Measurements from ENCODE around the gene FECH. TPM values are rescaled to one million over a fixed set of nuclear protein-coding genes. Genes with fewer than 3 reads are reported as not detected.

FECH gene
- total RNA-seq, 2 donors from 2014 or later: 34.4 to 39.6 TPM

GRCh38 chr18:57542812-57543427 lies 43.6 kb downstream of the FECH start:
- Histone ChIP-seq H3K27me3 (replicated peaks; ENCODE audit: insufficient read depth) (no peaks in the 10 kb centered on the region), H3K27ac (no peak overlapping the region)

DNA sequence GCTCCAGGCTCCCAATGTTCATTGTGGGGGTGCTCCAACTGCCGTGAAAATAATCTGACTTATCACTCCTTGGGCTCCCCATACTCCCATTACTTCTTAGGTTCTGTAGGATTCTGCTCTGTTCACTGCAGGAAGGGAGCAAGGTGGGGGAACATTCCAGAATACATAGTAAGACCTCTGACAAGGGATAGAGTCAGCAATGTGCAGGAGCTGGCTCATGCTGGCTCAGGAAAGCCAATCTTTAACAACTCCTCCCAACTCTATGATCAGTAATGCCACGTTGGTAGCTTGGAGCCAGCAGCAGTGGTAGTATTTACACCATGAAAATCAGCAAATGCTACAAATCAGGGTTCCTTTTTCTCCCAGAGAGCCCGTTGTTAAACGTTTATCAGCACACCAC lies 44.4 kb downstream of the FECH start:
- no peak overlapping the region for H3K27ac ChIP-seq
- no peak overlapping the region for H3K4me3 ChIP-seq
- TF ChIP-seq CTCF (IDR thresholded peaks at IDR 0.05): no peak
- ATAC-seq (ENCODE audit: insufficient number of reproducible peaks, low FRiP score, low read depth) (no peak), DNase-seq (ENCODE audit: low spot score) (no peak)
- H3K27me3 ChIP-seq (replicated peaks; ENCODE audit: insufficient read depth): no peaks in the 10 kb centered on the region
- no peaks in the 10 kb centered on the region for H3K4me1 ChIP-seq (ENCODE audit: control insufficient read depth in 1 of 2, low read depth in 2 of 2)
- no peaks in the 10 kb centered on the region for H3K36me3 ChIP-seq
- no peaks in the 10 kb centered on the region for H3K9me3 ChIP-seq

More at GRCh38 chr18:57542812-57543427, 43.6 kb downstream of the FECH start:
- Histone ChIP-seq H3K9me3 (no peaks in the 10 kb centered on the region), H3K4me3 (no peak overlapping the region), H3K36me3 (no peaks in the 10 kb centered on the region), H3K4me1 (ENCODE audit: control insufficient read depth in 1 of 2, low read depth in 2 of 2) (no peaks in the 10 kb centered on the region)
- no peak for TF ChIP-seq CTCF (IDR thresholded peaks at IDR 0.05)
- ATAC-seq (ENCODE audit: insufficient number of reproducible peaks, low FRiP score, low read depth) (no peak), DNase-seq (ENCODE audit: low spot score) (no peak)

- no peaks in the 10 kb centered on the region for H3K27me3 ChIP-seq (replicated peaks; ENCODE audit: insufficient read depth)
- no peaks in the 10 kb centered on the region for H3K9me3 ChIP-seq
- no peak for ATAC-seq (ENCODE audit: insufficient number of reproducible peaks, low FRiP score, low read depth)
- H3K4me1 ChIP-seq (ENCODE audit: control insufficient read depth in 1 of 2, low read depth in 2 of 2): no peaks in the 10 kb centered on the region
- TF ChIP-seq CTCF (IDR thresholded peaks at IDR 0.05): no peak
- no peak for DNase-seq (ENCODE audit: low spot score)
- no peak overlapping the region for H3K4me3 ChIP-seq
- no peaks in the 10 kb centered on the region for H3K36me3 ChIP-seq
- H3K27ac ChIP-seq: no peak overlapping the region
These were observed 46.8 kb downstream of the FECH start for GRCh38 chr18:57539702-57540101.

GRCh38 chr18:57538614-57539013 lies 47.9 kb downstream of the FECH start:
- no peak overlapping the region for H3K27ac ChIP-seq
- TF ChIP-seq CTCF (IDR thresholded peaks at IDR 0.05): no peak
- no peaks in the 10 kb centered on the region for H3K9me3 ChIP-seq

GRCh38 chr18:57534511-57534909 lies 52.0 kb downstream of the FECH start:
- Histone ChIP-seq H3K27me3 (replicated peaks; ENCODE audit: insufficient read depth) (no peaks in the 10 kb centered on the region), H3K27ac (no peak overlapping the region), H3K4me1 (ENCODE audit: control insufficient read depth in 1 of 2, low read depth in 2 of 2) (no peaks in the 10 kb centered on the region), H3K4me3 (no peak overlapping the region), H3K9me3 (no peaks in the 10 kb centered on the region), H3K36me3 (no peaks in the 10 kb centered on the region)
- ATAC-seq (ENCODE audit: insufficient number of reproducible peaks, low FRiP score, low read depth) (no peak), DNase-seq (ENCODE audit: low spot score) (no peak)
- no peak for TF ChIP-seq CTCF (IDR thresholded peaks at IDR 0.05)

More at GRCh38 chr18:57538614-57539013, 47.9 kb downstream of the FECH start:
- Histone ChIP-seq H3K36me3 (no peaks in the 10 kb centered on the region), H3K27me3 (replicated peaks; ENCODE audit: insufficient read depth) (no peaks in the 10 kb centered on the region), H3K4me3 (no peak overlapping the region), H3K4me1 (ENCODE audit: control insufficient read depth in 1 of 2, low read depth in 2 of 2) (no peaks in the 10 kb centered on the region)
- ATAC-seq (ENCODE audit: insufficient number of reproducible peaks, low FRiP score, low read depth) (no peak), DNase-seq (ENCODE audit: low spot score) (no peak)
